Measurements from ENCODE around the gene NKIRAS1.

DNA sequence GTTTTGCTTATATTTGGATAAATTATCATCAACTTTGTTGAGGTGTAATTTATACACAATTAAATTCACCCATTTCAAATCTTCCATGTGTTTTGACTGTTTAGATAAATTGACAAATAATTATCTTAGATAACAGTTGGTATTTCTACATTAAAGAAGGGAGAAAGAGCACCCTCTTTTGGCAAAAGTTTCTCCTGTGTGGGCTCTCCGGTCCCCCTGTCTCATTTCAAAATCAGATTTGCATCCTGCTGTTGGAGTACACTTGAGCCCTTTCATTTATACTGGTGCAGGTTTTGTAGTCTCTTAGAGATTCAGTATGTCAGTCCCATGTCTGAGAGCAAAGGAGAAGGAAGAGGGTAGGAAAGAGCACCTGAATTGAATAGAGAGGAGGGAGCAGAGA lies 49.4 kb downstream of the NKIRAS1 start:
- TF ChIP-seq ZNF8 (CRISPR knock-in tag; IDR thresholded peaks at IDR 0.05) (no peak), RARB (CRISPR knock-in tag; IDR thresholded peaks at IDR 0.05) (no peak), ZC3H10 (CRISPR knock-in tag; IDR thresholded peaks at IDR 0.05) (no peak)

Data from SK-N-SH treated with all-trans-retinoic acid at 6 μM for 48 hours (cell line).